ENCODE data around the gene PSMD4.
"Not testable (repeated sequence)": the region's sequence is repeated elsewhere in the genome, so short reads cannot be mapped to it uniquely, and the experiment has no call there.

The PSMD4 gene

DNA sequence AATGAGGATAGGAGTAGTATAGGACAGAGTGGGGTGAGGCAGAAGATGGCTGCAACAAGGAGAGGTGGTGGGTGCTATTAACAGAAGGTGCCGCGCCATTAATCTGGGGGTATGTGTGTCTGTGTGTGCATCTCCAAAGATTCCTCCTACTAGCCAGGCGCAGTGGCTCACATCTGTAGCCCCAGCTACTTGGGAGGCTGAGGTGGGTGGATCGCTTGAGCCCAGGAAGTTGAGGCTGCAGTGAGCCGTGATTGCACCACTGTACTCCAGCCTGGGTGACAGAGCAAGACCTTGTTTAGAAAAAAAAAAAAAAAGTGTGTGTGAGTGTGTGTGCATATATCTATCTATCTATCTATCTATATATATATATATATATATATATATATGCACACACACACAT, 20.8 kb downstream of the PSMD4 start:
- DNase-seq (ENCODE audit: low read depth); H3K4me1 ChIP-seq (ENCODE audit: control insufficient read depth, insufficient read depth, low read length); H3K9ac ChIP-seq (ENCODE audit: low read length); H3K9me3 ChIP-seq (ENCODE audit: control insufficient read depth, low read length); H3K36me3 ChIP-seq (ENCODE audit: control insufficient read depth, insufficient read depth, low read length, severe bottlenecking); H3K4me3 ChIP-seq (ENCODE audit: low read length); H3K27me3 ChIP-seq (replicated peaks; ENCODE audit: control insufficient read depth, insufficient read depth, low read length): not testable (repeated sequence)

DNA sequence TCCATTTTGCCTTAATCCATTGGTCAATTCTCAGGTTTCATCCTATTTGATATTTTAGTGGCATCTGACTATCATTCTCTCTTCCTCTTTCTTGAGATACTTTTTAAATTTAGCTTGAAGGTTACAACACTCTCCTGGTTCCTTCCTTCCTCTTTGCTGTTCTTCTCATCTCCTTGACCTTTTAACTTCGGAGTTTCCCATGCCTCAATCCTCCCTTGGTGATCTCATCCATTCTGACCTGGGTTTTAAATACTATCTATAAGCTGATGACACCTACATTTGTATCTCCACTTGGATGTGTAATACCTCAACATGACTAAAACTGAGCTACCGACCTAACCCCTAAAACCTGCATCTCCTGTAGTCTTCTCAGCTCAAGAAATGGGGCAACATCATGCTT, 22.7 kb downstream of the PSMD4 start:
- H3K9ac ChIP-seq (ENCODE audit: low read length) = no peak overlapping the region
- no peaks in the 10 kb centered on the region for H3K27me3 ChIP-seq (replicated peaks; ENCODE audit: control insufficient read depth, insufficient read depth, low read length)
- no peak for DNase-seq (ENCODE audit: low read depth)

DNA sequence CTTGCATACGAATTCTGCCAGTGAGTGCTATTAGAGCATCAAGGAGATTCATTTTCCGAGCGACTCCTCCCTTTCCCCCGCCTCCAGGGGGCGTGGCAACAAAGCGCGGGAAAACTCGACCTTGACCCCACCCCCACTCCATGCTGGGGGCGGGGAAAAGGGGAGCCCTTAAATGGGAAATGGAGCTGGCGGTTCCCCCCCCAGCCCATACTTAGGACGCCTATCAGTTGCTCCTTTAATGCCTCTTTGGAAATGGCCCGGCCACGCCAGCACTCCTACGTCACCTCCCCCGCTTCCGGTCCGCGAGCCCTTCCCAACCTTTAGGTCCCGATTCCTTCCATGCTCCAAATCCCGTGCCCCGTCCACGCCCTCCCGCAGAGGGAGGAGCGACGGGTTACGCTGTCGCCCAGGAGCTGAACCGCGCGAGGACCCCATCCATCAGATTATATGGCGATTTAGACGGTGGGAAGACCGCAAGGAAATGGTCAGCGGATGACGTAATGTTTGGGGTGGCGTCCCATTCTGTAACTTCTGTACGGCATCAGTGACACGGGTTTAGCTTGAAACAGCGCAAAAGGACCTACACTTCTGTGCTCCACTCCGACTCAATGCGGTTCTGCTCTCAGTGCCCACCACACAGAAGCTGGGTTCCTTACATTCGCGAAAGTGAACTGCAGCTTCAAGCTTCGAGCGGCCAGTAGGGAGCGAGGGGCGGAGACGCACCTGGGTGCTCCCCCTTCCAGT, 26.9 kb downstream of the PSMD4 start:
- H3K4me3 ChIP-seq (ENCODE audit: low read length) = peak overlapping the region; percentile 93
- H3K27me3 ChIP-seq (replicated peaks; ENCODE audit: control insufficient read depth, insufficient read depth, low read length) = no peaks in the 10 kb centered on the region
- peaks cover 10% of the 10 kb centered on the region for H3K4me1 ChIP-seq (ENCODE audit: control insufficient read depth, insufficient read depth, low read length)

More for the DNA sequence above, 22.7 kb downstream of the PSMD4 start:
- Histone ChIP-seq H3K4me3 (ENCODE audit: low read length) (no peak overlapping the region), H3K4me1 (ENCODE audit: control insufficient read depth, insufficient read depth, low read length) (peaks cover 3% of the 10 kb centered on the region), H3K9me3 (ENCODE audit: control insufficient read depth, low read length) (no peaks in the 10 kb centered on the region), H3K36me3 (ENCODE audit: control insufficient read depth, insufficient read depth, low read length, severe bottlenecking) (no peaks in the 10 kb centered on the region)

DNA sequence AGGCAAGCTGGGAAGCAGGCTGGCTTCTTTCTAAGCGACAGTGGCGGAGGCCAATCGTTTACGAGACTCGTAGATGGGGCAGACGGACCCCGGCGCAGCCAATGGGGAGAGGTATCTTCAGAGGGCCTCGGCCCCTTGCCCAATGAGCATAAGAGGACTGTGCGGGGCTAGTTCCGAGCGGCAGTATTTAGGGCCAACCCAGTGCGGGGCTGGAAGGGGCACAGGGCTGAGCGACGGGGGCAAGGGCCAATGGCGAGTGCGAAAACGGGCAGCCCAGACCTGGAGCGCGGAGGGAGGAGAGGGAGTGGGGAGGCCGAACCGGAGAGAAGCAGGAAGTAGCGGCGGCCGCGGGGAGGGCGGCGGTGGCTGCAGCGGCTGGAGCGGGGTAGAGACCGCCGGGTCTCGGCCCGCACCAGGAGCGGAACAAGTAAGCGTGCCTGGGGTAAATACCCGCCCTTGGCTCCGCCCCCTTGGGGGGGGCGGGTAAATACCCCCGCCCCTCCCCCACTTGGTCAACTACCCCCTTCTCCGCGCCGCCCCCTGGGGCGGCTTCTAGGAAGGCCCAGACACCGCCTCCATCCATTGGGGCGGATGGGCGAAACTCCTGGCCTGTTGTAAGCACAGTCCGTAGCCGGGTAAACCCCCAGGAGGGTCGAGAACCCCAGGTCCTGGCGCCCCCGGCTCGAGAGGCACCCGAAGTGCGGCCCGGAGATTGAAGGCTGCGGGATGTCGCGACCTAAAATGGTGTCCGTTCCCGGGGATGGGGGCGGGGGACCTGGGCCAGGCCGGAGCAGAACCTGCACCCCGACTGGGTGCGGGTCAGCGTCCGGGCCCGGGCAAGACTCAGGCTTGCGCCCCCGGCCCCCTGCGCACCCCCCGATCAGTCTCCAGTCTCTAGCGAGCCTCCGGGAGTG, 27.7 kb downstream of the PSMD4 start, which contains the start of gene ZNF687:
TSS of gene ZNF687 (plus strand) at position 331 of the 914 bp plus-strand sequence. CDS start 3,993 bp downstream, outside the sequence.
- H3K9me3 ChIP-seq (ENCODE audit: control insufficient read depth, low read length) = no peaks in the 10 kb centered on the region
- H3K27me3 ChIP-seq (replicated peaks; ENCODE audit: control insufficient read depth, insufficient read depth, low read length) = no peaks in the 10 kb centered on the region
- H3K4me1 ChIP-seq (ENCODE audit: control insufficient read depth, insufficient read depth, low read length) = peaks cover 10% of the 10 kb centered on the region
- peaks cover 17% of the 10 kb centered on the region for H3K36me3 ChIP-seq (ENCODE audit: control insufficient read depth, insufficient read depth, low read length, severe bottlenecking)
- DNase-seq (ENCODE audit: low read depth) = peak; percentile 100
- H3K9ac ChIP-seq (ENCODE audit: low read length) = peak within 1 kb of the TSS; percentile 93
- H3K4me3 ChIP-seq (ENCODE audit: low read length) = peak within 1 kb of the TSS; percentile 93

More for the DNA sequence above, 26.9 kb downstream of the PSMD4 start:
- Histone ChIP-seq H3K36me3 (ENCODE audit: control insufficient read depth, insufficient read depth, low read length, severe bottlenecking) (peaks cover 9% of the 10 kb centered on the region), H3K9ac (ENCODE audit: low read length) (peak overlapping the region; percentile 85), H3K9me3 (ENCODE audit: control insufficient read depth, low read length) (no peaks in the 10 kb centered on the region)
- DNase-seq (ENCODE audit: low read depth) = peak; percentile 98

DNA sequence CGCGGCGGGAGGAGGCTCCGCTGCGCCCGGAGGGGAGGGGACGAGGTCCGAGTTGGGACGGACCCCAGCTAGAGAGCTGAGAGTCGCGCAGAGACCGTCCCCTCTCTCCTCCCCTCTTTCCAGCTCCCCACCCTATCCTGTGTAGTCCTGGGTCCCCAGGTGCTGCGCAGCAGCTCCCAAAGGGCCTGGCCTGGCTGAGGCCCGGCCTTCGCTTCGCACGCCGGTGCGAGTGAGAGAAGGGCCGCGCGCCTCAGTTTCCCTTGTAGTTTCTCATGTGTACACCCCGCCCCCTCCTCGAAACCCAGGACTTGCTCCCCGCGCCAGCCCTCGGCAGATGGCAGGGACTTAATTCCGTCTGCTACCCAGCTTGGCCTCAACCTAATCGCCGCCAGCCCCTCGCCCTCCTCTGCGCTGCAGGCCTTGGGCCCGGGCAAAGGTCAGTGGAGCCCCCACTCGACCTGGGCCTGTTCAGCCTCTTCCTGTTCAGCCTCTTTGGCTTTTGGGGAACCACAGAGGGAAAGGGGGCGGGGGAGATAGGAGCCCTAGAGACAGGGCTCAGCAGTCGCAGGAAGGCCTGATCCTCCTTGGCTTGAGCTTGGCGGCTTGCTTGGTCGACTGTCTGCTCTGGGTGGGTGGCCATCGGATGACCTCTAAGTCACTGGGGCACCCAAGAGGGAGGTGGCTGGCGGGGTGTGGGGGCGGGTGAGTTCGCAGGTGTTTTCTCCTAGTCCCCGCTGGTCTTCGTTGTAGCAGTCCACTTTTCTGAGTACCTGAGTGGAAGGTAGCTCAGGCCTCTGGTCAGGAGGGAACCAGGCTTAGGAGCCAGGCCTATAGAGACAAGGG, 28.6 kb downstream of the PSMD4 start:
- peak; percentile 36 for DNase-seq (ENCODE audit: low read depth)
- peak overlapping the region; percentile 93 for H3K4me3 ChIP-seq (ENCODE audit: low read length)
- H3K4me1 ChIP-seq (ENCODE audit: control insufficient read depth, insufficient read depth, low read length) = peaks cover 10% of the 10 kb centered on the region
- no peaks in the 10 kb centered on the region for H3K9me3 ChIP-seq (ENCODE audit: control insufficient read depth, low read length)
- H3K9ac ChIP-seq (ENCODE audit: low read length) = peak overlapping the region; percentile 93
- H3K27me3 ChIP-seq (replicated peaks; ENCODE audit: control insufficient read depth, insufficient read depth, low read length) = no peaks in the 10 kb centered on the region
- peaks cover 26% of the 10 kb centered on the region for H3K36me3 ChIP-seq (ENCODE audit: control insufficient read depth, insufficient read depth, low read length, severe bottlenecking)

DNA sequence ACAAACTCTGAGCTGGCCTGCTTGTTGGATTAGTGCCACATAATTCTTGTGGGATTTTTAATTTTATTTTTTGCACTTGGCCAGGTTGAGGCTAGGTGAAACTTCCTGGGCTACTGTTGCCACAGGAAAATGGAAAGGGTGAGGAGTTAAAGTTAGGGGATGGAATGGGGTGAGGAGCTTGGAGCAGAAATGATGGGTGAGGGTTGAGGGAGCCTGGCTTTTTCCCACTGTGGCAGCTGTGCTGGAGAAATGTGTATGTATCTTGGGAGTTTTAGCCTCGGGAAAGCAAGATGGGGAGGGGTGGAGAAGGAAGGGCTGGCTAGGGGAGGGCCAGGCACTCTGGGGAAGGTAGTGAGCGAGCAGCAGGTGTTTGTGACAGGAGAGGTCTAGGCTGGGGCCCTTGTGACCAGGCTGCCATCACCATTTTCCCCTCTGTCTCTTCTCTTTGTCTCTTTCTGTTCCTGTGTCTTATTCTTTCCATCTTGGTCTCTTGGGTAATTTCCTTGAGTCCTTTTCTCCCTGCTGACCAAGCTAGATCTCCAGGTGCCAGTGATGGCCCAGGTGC, 29.6 kb downstream of the PSMD4 start:
- Histone ChIP-seq H3K9me3 (ENCODE audit: control insufficient read depth, low read length) (no peaks in the 10 kb centered on the region), H3K36me3 (ENCODE audit: control insufficient read depth, insufficient read depth, low read length, severe bottlenecking) (peaks cover 35% of the 10 kb centered on the region), H3K9ac (ENCODE audit: low read length) (peak overlapping the region; percentile 93), H3K4me3 (ENCODE audit: low read length) (no peak overlapping the region), H3K27me3 (replicated peaks; ENCODE audit: control insufficient read depth, insufficient read depth, low read length) (no peaks in the 10 kb centered on the region), H3K4me1 (ENCODE audit: control insufficient read depth, insufficient read depth, low read length) (peaks cover 10% of the 10 kb centered on the region)
- no peak for DNase-seq (ENCODE audit: low read depth)

DNA sequence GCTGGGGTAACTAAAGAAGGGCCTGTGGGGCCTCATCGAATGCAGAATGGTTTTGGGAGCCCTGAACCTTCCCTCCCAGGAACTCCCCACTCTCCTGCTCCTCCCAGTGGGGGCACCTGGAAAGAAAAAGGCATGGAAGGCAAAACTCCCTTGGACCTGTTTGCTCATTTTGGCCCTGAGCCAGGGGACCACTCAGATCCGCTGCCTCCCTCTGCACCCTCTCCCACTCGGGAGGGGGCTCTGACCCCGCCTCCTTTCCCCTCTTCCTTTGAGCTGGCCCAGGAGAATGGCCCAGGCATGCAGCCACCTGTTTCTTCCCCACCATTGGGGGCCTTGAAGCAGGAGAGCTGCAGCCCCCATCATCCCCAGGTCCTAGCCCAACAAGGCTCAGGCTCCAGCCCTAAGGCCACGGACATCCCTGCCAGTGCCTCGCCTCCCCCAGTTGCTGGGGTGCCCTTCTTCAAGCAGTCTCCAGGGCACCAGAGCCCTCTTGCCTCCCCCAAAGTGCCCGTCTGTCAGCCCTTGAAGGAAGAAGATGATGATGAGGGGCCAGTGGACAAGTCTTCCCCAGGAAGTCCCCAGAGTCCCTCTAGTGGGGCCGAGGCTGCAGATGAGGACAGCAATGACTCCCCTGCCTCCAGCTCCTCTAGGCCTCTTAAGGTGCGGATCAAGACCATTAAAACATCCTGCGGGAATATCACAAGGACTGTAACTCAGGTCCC, 32.2 kb downstream of the PSMD4 start:
- Histone ChIP-seq H3K9ac (ENCODE audit: low read length) (no peak overlapping the region), H3K4me3 (ENCODE audit: low read length) (no peak overlapping the region), H3K27me3 (replicated peaks; ENCODE audit: control insufficient read depth, insufficient read depth, low read length) (no peaks in the 10 kb centered on the region), H3K36me3 (ENCODE audit: control insufficient read depth, insufficient read depth, low read length, severe bottlenecking) (peaks cover 58% of the 10 kb centered on the region), H3K9me3 (ENCODE audit: control insufficient read depth, low read length) (no peaks in the 10 kb centered on the region), H3K4me1 (ENCODE audit: control insufficient read depth, insufficient read depth, low read length) (peaks cover 6% of the 10 kb centered on the region)
- DNase-seq (ENCODE audit: low read depth) = no peak

DNA sequence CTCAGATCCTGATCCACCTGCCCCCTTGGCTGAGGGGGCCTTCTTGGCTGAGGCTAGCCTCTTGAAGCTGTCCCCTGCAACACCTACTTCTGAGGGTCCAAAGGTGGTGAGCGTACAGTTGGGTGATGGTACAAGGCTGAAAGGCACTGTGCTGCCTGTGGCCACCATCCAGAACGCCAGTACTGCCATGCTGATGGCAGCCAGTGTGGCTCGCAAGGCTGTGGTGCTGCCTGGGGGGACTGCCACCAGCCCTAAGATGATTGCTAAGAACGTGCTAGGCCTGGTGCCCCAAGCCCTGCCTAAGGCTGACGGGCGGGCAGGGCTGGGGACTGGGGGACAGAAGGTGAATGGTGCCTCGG, 32.8 kb downstream of the PSMD4 start:
- Histone ChIP-seq H3K27me3 (replicated peaks; ENCODE audit: control insufficient read depth, insufficient read depth, low read length) (no peaks in the 10 kb centered on the region), H3K4me3 (ENCODE audit: low read length) (no peak overlapping the region), H3K4me1 (ENCODE audit: control insufficient read depth, insufficient read depth, low read length) (peaks cover 6% of the 10 kb centered on the region), H3K9ac (ENCODE audit: low read length) (no peak overlapping the region), H3K9me3 (ENCODE audit: control insufficient read depth, low read length) (no peaks in the 10 kb centered on the region), H3K36me3 (ENCODE audit: control insufficient read depth, insufficient read depth, low read length, severe bottlenecking) (peaks cover 64% of the 10 kb centered on the region)
- DNase-seq (ENCODE audit: low read depth) = no peak

DNA sequence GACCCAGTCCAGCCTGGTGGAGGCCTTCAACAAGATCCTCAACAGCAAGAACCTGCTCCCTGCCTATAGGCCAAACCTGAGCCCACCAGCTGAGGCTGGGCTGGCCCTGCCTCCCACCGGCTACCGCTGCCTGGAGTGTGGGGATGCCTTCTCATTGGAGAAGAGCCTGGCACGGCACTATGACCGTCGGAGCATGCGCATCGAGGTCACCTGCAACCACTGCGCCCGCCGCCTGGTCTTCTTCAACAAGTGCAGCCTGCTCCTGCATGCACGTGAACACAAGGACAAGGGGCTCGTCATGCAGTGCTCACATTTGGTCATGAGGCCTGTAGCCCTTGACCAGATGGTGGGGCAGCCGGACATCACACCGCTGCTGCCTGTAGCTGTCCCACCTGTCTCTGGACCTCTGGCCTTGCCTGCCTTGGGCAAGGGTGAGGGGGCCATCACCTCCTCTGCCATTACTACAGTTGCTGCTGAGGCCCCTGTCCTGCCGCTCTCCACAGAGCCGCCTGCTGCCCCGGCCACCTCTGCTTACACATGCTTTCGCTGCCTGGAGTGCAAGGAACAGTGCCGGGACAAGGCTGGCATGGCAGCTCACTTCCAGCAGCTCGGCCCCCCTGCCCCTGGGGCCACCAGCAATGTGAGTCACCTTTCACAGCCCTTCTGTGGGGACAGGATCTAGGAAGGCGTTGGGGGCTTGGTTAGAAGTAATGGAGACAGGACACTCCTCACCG, 33.4 kb downstream of the PSMD4 start:
- Histone ChIP-seq H3K9ac (ENCODE audit: low read length) (no peak overlapping the region), H3K4me3 (ENCODE audit: low read length) (no peak overlapping the region), H3K36me3 (ENCODE audit: control insufficient read depth, insufficient read depth, low read length, severe bottlenecking) (peaks cover 70% of the 10 kb centered on the region), H3K9me3 (ENCODE audit: control insufficient read depth, low read length) (no peaks in the 10 kb centered on the region), H3K4me1 (ENCODE audit: control insufficient read depth, insufficient read depth, low read length) (peaks cover 6% of the 10 kb centered on the region), H3K27me3 (replicated peaks; ENCODE audit: control insufficient read depth, insufficient read depth, low read length) (no peaks in the 10 kb centered on the region)
- no peak for DNase-seq (ENCODE audit: low read depth)

DNA sequence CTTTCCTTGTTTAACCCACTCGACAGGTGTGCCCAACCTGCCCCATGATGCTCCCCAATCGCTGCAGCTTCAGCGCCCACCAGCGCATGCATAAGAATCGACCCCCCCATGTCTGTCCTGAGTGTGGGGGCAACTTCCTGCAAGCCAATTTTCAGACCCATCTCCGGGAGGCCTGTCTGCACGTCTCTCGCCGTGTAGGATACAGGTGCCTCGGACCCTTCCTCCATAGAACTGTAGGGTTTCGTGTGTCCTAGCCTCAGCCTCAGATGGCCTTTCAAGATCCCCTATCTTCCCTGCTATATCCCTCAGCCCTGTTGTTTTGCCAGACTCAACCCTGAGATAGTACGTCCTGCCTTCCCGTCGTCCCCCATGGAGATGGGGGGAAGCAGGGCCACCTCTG, 34.0 kb downstream of the PSMD4 start:
- H3K4me3 ChIP-seq (ENCODE audit: low read length) = no peak overlapping the region
- DNase-seq (ENCODE audit: low read depth) = no peak
- peaks cover 75% of the 10 kb centered on the region for H3K36me3 ChIP-seq (ENCODE audit: control insufficient read depth, insufficient read depth, low read length, severe bottlenecking)
- H3K9me3 ChIP-seq (ENCODE audit: control insufficient read depth, low read length) = no peaks in the 10 kb centered on the region
- H3K27me3 ChIP-seq (replicated peaks; ENCODE audit: control insufficient read depth, insufficient read depth, low read length) = no peaks in the 10 kb centered on the region
- peaks cover 5% of the 10 kb centered on the region for H3K4me1 ChIP-seq (ENCODE audit: control insufficient read depth, insufficient read depth, low read length)
- no peak overlapping the region for H3K9ac ChIP-seq (ENCODE audit: low read length)
